Mesenchymal stem cell (in vitro differentiated cells and primary cell): ENCODE results near the gene HSPBAP1.
"Not testable (repeated sequence)": the region's sequence is repeated elsewhere in the genome, so short reads cannot be mapped to it uniquely, and the experiment has no call there.

Experiments
- DNase-seq: peaks from one replicate; pipeline ENCODE4 v3.0.0-alpha.2; 2013
- H2AFZ ChIP-seq: one replicate; pipeline ENCODE4 v1.6.1; 2013; ENCODE audit warnings: low read depth, mild to moderate bottlenecking, control low read depth, inconsistent platforms, low read length, moderate library complexity
- H2AK5ac ChIP-seq: 2 replicates; pipeline ENCODE4 v1.6.1; 2013; ENCODE audit warnings: low read length, moderate library complexity, mild to moderate bottlenecking, inconsistent platforms; ENCODE audit not compliant: severe bottlenecking
- H2BK120ac ChIP-seq: one replicate; pipeline ENCODE4 v1.6.1; 2013; ENCODE audit warnings: low read depth, mild to moderate bottlenecking, inconsistent platforms, low read length, moderate library complexity
- H2BK12ac ChIP-seq, 2 experiments: one replicate each; pipeline ENCODE4 v1.6.1; 2013; ENCODE audit warnings: inconsistent platforms in 2 of 2, low read length in 2 of 2, mild to moderate bottlenecking in 2 of 2, moderate library complexity in 2 of 2, control low read depth in 1 of 2
- H2BK15ac ChIP-seq: one replicate; pipeline ENCODE4 v1.6.1; 2013; ENCODE audit warnings: mild to moderate bottlenecking, low read depth, inconsistent platforms; ENCODE audit not compliant: poor library complexity, severe bottlenecking
- H2BK5ac ChIP-seq: 2 replicates; pipeline ENCODE4 v1.6.1; 2013; ENCODE audit warnings: low read depth, mild to moderate bottlenecking, low read length, control low read depth, inconsistent platforms; ENCODE audit not compliant: poor library complexity, severe bottlenecking
- H3K14ac ChIP-seq, 2 experiments: one replicate each; pipeline ENCODE4 v1.6.1; 2013; ENCODE audit warnings: inconsistent platforms in 2 of 2, low read length in 2 of 2, control low read depth in 1 of 2, mild to moderate bottlenecking in 1 of 2, moderate library complexity in 1 of 2
- H3K18ac ChIP-seq, 2 experiments: one replicate each; pipeline ENCODE4 v1.6.1; 2013; ENCODE audit warnings: inconsistent platforms in 2 of 2, low read length in 2 of 2, control low read depth in 1 of 2, low read depth in 1 of 2, mild to moderate bottlenecking in 1 of 2
- H3K23ac ChIP-seq, 2 experiments: one replicate each; pipeline ENCODE4 v1.6.1; 2013; ENCODE audit warnings: inconsistent platforms in 2 of 2, low read length in 2 of 2, mild to moderate bottlenecking in 2 of 2, moderate library complexity in 2 of 2, control low read depth in 1 of 2
- H3K27ac ChIP-seq: 2 replicates; pipeline ENCODE4 v1.5.1; 2013; ENCODE audit warnings: mild to moderate bottlenecking, moderate library complexity, low read length, control low read depth, inconsistent platforms; ENCODE audit not compliant: poor library complexity, severe bottlenecking
- H3K27me3 ChIP-seq, 2 experiments: 2 replicates each; pipeline versions ENCODE4 v1.6.1 to v1.7.0; 2013; ENCODE audit warnings: low read length in 2 of 2, mild to moderate bottlenecking in 2 of 2, moderate library complexity in 2 of 2, control low read depth in 1 of 2, inconsistent platforms in 1 of 2; ENCODE audit not compliant: control insufficient read depth in 1 of 2, insufficient read depth in 1 of 2
- H3K36me3 ChIP-seq, 2 experiments: 2 replicates each; pipeline versions ENCODE4 v1.6.1 to v1.7.0; 2013; ENCODE audit warnings: low read length in 2 of 2, control low read depth in 1 of 2, inconsistent platforms in 1 of 2, low read depth in 1 of 2, mild to moderate bottlenecking in 1 of 2; ENCODE audit not compliant: insufficient read depth in 2 of 2, control insufficient read depth in 1 of 2
- H3K4ac ChIP-seq, 2 experiments: one replicate each; pipeline ENCODE4 v1.6.1; 2013; ENCODE audit warnings: inconsistent platforms in 2 of 2, low read length in 2 of 2, mild to moderate bottlenecking in 2 of 2, moderate library complexity in 2 of 2, control low read depth in 1 of 2, low read depth in 1 of 2
- H3K4me1 ChIP-seq: 2 replicates; pipeline ENCODE4 v1.6.1; 2013; ENCODE audit warnings: low read depth, low read length, control low read depth; ENCODE audit not compliant: control insufficient read depth, insufficient read depth
- H3K4me2 ChIP-seq: 2 replicates; pipeline ENCODE4 v1.6.1; 2013; ENCODE audit warnings: low read length, mild to moderate bottlenecking, inconsistent platforms; ENCODE audit not compliant: poor library complexity, severe bottlenecking
- H3K4me3 ChIP-seq, 2 experiments: 2 replicates each; pipeline versions ENCODE4 v1.5.1 to v1.7.0; 2013; ENCODE audit warnings: low read length in 2 of 2, mild to moderate bottlenecking in 2 of 2, control low read depth in 1 of 2, low read depth in 1 of 2; ENCODE audit not compliant: insufficient read depth in 1 of 2
- H3K79me1 ChIP-seq: replicated peaks from 2 replicates; pipeline ENCODE4 v1.6.1; 2013; ENCODE audit warnings: mild to moderate bottlenecking, control low read depth, low read length, inconsistent platforms; ENCODE audit not compliant: poor library complexity, severe bottlenecking
- H3K9ac ChIP-seq: 2 replicates; pipeline ENCODE4 v1.7.0; 2013; ENCODE audit warnings: mild to moderate bottlenecking, low read length, moderate library complexity
- H3K9me3 ChIP-seq: 2 replicates; pipeline ENCODE4 v1.7.0; 2013; ENCODE audit warnings: mild to moderate bottlenecking, low read length; ENCODE audit not compliant: control insufficient read depth
- H4K8ac ChIP-seq: one replicate; pipeline ENCODE4 v1.6.1; 2013; ENCODE audit warnings: inconsistent platforms, mild to moderate bottlenecking, low read length, moderate library complexity
- H4K91ac ChIP-seq: one replicate; pipeline ENCODE4 v1.6.1; 2013; ENCODE audit warnings: mild to moderate bottlenecking, low read length, inconsistent platforms
- WGBS: methylation state at CpG from one replicate; pipeline ENCODE4 v1.1.7; 2013; ENCODE audit warnings: mixed read lengths; 5-methylcytosine and 5-hydroxymethylcytosine counted together

Gene HSPBAP1

GRCh38 chr3:122747295-122747694, 46.3 kb downstream of the HSPBAP1 start:
- not testable (repeated sequence) for H3K27ac ChIP-seq, H2BK12ac ChIP-seq, H4K8ac ChIP-seq, H3K4ac ChIP-seq, H3K14ac ChIP-seq, H2AFZ ChIP-seq, H3K9ac ChIP-seq, DNase-seq, H3K79me1 ChIP-seq, H4K91ac ChIP-seq, H3K27me3 ChIP-seq, H2BK5ac ChIP-seq, H3K23ac ChIP-seq, H2BK15ac ChIP-seq, H3K4me3 ChIP-seq, H3K4me2 ChIP-seq, H3K4me1 ChIP-seq, H2AK5ac ChIP-seq, H2BK120ac ChIP-seq, H3K9me3 ChIP-seq, H3K18ac ChIP-seq
- H3K36me3 ChIP-seq = peaks cover 0 to 19% of the 10 kb centered on the region in 2 experiments
- WGBS = 100% methylated on average over 2 of the region's 35 CpGs

GRCh38 chr3:122745369-122746021, 48.1 kb downstream of the HSPBAP1 start:
- 100% methylated on average over 2 of the region's 4 CpGs for whole genome bisulfite sequencing
- Histone ChIP-seq H2BK15ac (no peak overlapping the region), H2AFZ (no peak overlapping the region), H3K18ac (no peak overlapping the region), H3K9me3 (no peaks in the 10 kb centered on the region), H3K4me3 (no peak overlapping the region), H3K23ac (no peak overlapping the region), H3K27ac (no peak overlapping the region), H3K9ac (peak overlapping the region; percentile 16), H3K27me3 (no peaks in the 10 kb centered on the region), H3K36me3 (peaks cover under 1 to 16% of the 10 kb centered on the region in 2 experiments), H4K8ac (no peak overlapping the region), H3K79me1 (no peaks in the 10 kb centered on the region), H4K91ac (no peak overlapping the region), H3K4ac (no peak overlapping the region), H3K4me2 (no peak overlapping the region), H2AK5ac (no peak overlapping the region), H2BK120ac (no peak overlapping the region), H3K14ac (no peak overlapping the region), H2BK5ac (no peak overlapping the region), H3K4me1 (no peaks in the 10 kb centered on the region), H2BK12ac (no peak overlapping the region)
- DNase-seq = peak; percentile 67

- H3K4me3 ChIP-seq = no peak overlapping the region
- no peak for DNase-seq
- 91% methylated on average over 1 of the region's 4 CpGs for WGBS
- H2AK5ac ChIP-seq = no peak overlapping the region
- H2BK15ac ChIP-seq = no peak overlapping the region
- H3K4me2 ChIP-seq = no peak overlapping the region
- no peak overlapping the region for H2BK12ac ChIP-seq
- H4K8ac ChIP-seq = no peak overlapping the region
- no peaks in the 10 kb centered on the region for H3K27me3 ChIP-seq
- H3K14ac ChIP-seq = no peak overlapping the region
- no peak overlapping the region for H2BK5ac ChIP-seq
- peaks cover 2 to 29% of the 10 kb centered on the region in 2 experiments for H3K36me3 ChIP-seq
- H3K9me3 ChIP-seq = no peaks in the 10 kb centered on the region
- no peaks in the 10 kb centered on the region for H3K4me1 ChIP-seq
- H4K91ac ChIP-seq = no peak overlapping the region
- H3K4ac ChIP-seq = no peak overlapping the region
- no peak overlapping the region for H3K9ac ChIP-seq
- no peak overlapping the region for H2AFZ ChIP-seq
- no peak overlapping the region for H3K27ac ChIP-seq
- no peak overlapping the region for H2BK120ac ChIP-seq
- H3K79me1 ChIP-seq = no peaks in the 10 kb centered on the region
- H3K18ac ChIP-seq = no peak overlapping the region
- H3K23ac ChIP-seq = no peak overlapping the region
Observed at GRCh38 chr3:122743581-122744120, 50.0 kb downstream of the HSPBAP1 start.

- H3K27ac ChIP-seq = no peak overlapping the region
- peaks cover 2 to 29% of the 10 kb centered on the region in 2 experiments for H3K36me3 ChIP-seq
- H3K27me3 ChIP-seq = no peaks in the 10 kb centered on the region
- no peak overlapping the region for H2BK12ac ChIP-seq
- no peak overlapping the region for H3K4ac ChIP-seq
- H3K79me1 ChIP-seq = no peaks in the 10 kb centered on the region
- no peak overlapping the region for H3K14ac ChIP-seq
- H3K23ac ChIP-seq = no peak overlapping the region
- DNase-seq = no peak
- no peak overlapping the region for H3K9ac ChIP-seq
- H3K4me2 ChIP-seq = no peak overlapping the region
- no peaks in the 10 kb centered on the region for H3K4me1 ChIP-seq
- H4K8ac ChIP-seq = no peak overlapping the region
- H3K9me3 ChIP-seq = no peaks in the 10 kb centered on the region
- H2BK120ac ChIP-seq = no peak overlapping the region
- no peak overlapping the region for H3K4me3 ChIP-seq
- no peak overlapping the region for H2BK5ac ChIP-seq
- no peak overlapping the region for H4K91ac ChIP-seq
- no peak overlapping the region for H2AFZ ChIP-seq
- H2BK15ac ChIP-seq = no peak overlapping the region
- H2AK5ac ChIP-seq = no peak overlapping the region
- no peak overlapping the region for H3K18ac ChIP-seq
Observed at GRCh38 chr3:122742234-122742633, 51.4 kb downstream of the HSPBAP1 start.
